ENCODE results near the gene PRKCB. TPM values are rescaled to one million over a fixed set of nuclear protein-coding genes. Genes with fewer than 3 reads are reported as not detected.

Gene PRKCB
- total RNA-seq, 1 donor from 2014 or later: 1.0 TPM

- Histone ChIP-seq H3K9ac (ENCODE audit: low read depth in 1 of 3, low read length in 3 of 3) (no peak overlapping the region), H3K27ac (ENCODE audit: low read depth, low read length) (no peak overlapping the region), H3K36me3 (ENCODE audit: control insufficient read depth in 3 of 3, insufficient read depth in 3 of 3, low read length in 3 of 3) (no peaks in the 10 kb centered on the region), H3K4me3 (ENCODE audit: low read length in 3 of 3) (no peak overlapping the region), H3K27me3 (ENCODE audit: control insufficient read depth in 3 of 3, insufficient read depth in 3 of 3, low read length in 3 of 3) (peaks cover 0 to 3% (median 0%) of the 10 kb centered on the region in 3 donors), H3K4me1 (ENCODE audit: control insufficient read depth in 3 of 3, insufficient read depth in 3 of 3, low read length in 3 of 3) (no peaks in the 10 kb centered on the region), H3K9me3 (ENCODE audit: control insufficient read depth in 3 of 3, low read length in 3 of 3) (peaks cover 0 to 2% (median 0%) of the 10 kb centered on the region in 3 donors)
These were observed 235.1 kb downstream of the PRKCB start for GRCh38 chr16:24070851-24071250.

DNA sequence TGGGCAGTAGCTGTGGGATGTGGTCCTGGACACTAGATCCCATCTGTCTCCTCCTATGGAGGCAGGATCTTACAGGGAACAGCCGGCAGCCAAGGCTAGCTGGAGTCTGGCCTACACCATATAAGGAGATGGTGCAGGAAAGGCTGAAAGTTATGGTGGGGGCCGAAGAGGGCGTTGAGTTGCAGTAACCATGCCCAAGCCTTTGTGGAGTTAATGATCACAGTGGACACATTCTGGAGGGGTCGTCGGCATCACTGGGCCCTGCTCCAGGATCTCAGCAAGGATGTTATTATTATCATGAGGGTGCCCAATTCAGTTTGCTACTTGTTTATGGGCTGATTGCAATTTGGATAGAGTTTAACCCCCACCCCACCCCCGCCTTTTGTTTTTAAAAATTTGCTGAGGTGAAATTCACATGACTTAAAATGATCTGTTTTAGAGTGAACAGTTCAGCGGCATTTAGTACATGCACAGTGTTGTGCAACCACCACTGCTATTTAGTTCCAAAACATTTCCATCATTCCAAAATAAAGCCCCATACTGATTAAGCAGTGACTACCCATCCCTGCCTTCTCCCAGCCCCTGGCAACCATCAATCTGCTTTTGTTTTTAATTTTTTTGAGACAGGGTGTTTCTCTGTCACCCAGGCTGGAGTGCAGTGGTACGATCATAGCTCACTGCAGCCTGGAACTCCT lies 236.0 kb downstream of the PRKCB start:
- H3K4me3 ChIP-seq (ENCODE audit: low read length in 3 of 3): no peak overlapping the region
- no peak overlapping the region for H3K27ac ChIP-seq (ENCODE audit: low read depth, low read length)
- H3K27me3 ChIP-seq (ENCODE audit: control insufficient read depth in 3 of 3, insufficient read depth in 3 of 3, low read length in 3 of 3): peaks cover 0 to 3% (median 0%) of the 10 kb centered on the region in 3 donors
- no peaks in the 10 kb centered on the region for H3K4me1 ChIP-seq (ENCODE audit: control insufficient read depth in 3 of 3, insufficient read depth in 3 of 3, low read length in 3 of 3)
- peaks cover 0 to 2% (median 0%) of the 10 kb centered on the region in 3 donors for H3K9me3 ChIP-seq (ENCODE audit: control insufficient read depth in 3 of 3, low read length in 3 of 3)
- no peaks in the 10 kb centered on the region for H3K36me3 ChIP-seq (ENCODE audit: control insufficient read depth in 3 of 3, insufficient read depth in 3 of 3, low read length in 3 of 3)
- no peak overlapping the region for H3K9ac ChIP-seq (ENCODE audit: low read depth in 1 of 3, low read length in 3 of 3)

- Histone ChIP-seq H3K9ac (ENCODE audit: low read depth in 1 of 3, low read length in 3 of 3) (no peak overlapping the region), H3K27me3 (ENCODE audit: control insufficient read depth in 3 of 3, insufficient read depth in 3 of 3, low read length in 3 of 3) (peaks cover 0 to 3% (median 0%) of the 10 kb centered on the region in 3 donors), H3K9me3 (ENCODE audit: control insufficient read depth in 3 of 3, low read length in 3 of 3) (peaks cover 0 to 2% (median 0%) of the 10 kb centered on the region in 3 donors), H3K4me3 (ENCODE audit: low read length in 3 of 3) (no peak overlapping the region), H3K36me3 (ENCODE audit: control insufficient read depth in 3 of 3, insufficient read depth in 3 of 3, low read length in 3 of 3) (no peaks in the 10 kb centered on the region), H3K4me1 (ENCODE audit: control insufficient read depth in 3 of 3, insufficient read depth in 3 of 3, low read length in 3 of 3) (no peaks in the 10 kb centered on the region), H3K27ac (ENCODE audit: low read depth, low read length) (no peak overlapping the region)
These were observed 237.5 kb downstream of the PRKCB start for GRCh38 chr16:24073321-24073720.

GRCh38 chr16:24074574-24074973 lies 238.8 kb downstream of the PRKCB start:
- no peaks in the 10 kb centered on the region for H3K36me3 ChIP-seq (ENCODE audit: control insufficient read depth in 3 of 3, insufficient read depth in 3 of 3, low read length in 3 of 3)
- no peak overlapping the region for H3K4me3 ChIP-seq (ENCODE audit: low read length in 3 of 3)
- no peaks in the 10 kb centered on the region for H3K4me1 ChIP-seq (ENCODE audit: control insufficient read depth in 3 of 3, insufficient read depth in 3 of 3, low read length in 3 of 3)
- H3K9me3 ChIP-seq (ENCODE audit: control insufficient read depth in 3 of 3, low read length in 3 of 3): peaks cover 0 to 2% (median 0%) of the 10 kb centered on the region in 3 donors
- H3K9ac ChIP-seq (ENCODE audit: low read depth in 1 of 3, low read length in 3 of 3): no peak overlapping the region
- no peak overlapping the region for H3K27ac ChIP-seq (ENCODE audit: low read depth, low read length)
- no peaks in the 10 kb centered on the region for H3K27me3 ChIP-seq (ENCODE audit: control insufficient read depth in 3 of 3, insufficient read depth in 3 of 3, low read length in 3 of 3)

DNA sequence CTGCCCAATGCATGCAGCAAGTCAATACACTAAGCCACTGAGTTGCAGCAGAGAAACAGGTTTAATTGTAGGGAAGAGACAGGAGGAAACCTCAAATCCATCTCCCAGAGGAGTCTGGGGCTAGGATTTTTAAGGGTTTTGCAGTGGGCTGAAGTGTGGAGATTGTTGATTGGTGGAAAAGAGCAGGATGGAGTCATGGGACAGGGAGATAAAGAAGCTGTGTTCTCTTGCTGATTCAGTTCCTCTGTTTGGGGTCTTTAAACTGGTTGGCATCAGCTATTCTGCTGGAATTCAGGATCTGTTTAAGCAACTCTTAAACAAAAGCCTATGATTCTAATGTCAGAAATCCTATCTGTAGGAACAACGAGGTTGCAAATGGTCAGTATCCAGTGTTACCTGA lies 239.5 kb downstream of the PRKCB start:
- Histone ChIP-seq H3K27me3 (ENCODE audit: control insufficient read depth in 3 of 3, insufficient read depth in 3 of 3, low read length in 3 of 3) (no peaks in the 10 kb centered on the region), H3K9ac (ENCODE audit: low read depth in 1 of 3, low read length in 3 of 3) (no peak overlapping the region), H3K36me3 (ENCODE audit: control insufficient read depth in 3 of 3, insufficient read depth in 3 of 3, low read length in 3 of 3) (no peaks in the 10 kb centered on the region), H3K9me3 (ENCODE audit: control insufficient read depth in 3 of 3, low read length in 3 of 3) (peaks cover 0 to 2% (median 0%) of the 10 kb centered on the region in 3 donors), H3K27ac (ENCODE audit: low read depth, low read length) (no peak overlapping the region), H3K4me3 (ENCODE audit: low read length in 3 of 3) (no peak overlapping the region), H3K4me1 (ENCODE audit: control insufficient read depth in 3 of 3, insufficient read depth in 3 of 3, low read length in 3 of 3) (no peaks in the 10 kb centered on the region)

DNA sequence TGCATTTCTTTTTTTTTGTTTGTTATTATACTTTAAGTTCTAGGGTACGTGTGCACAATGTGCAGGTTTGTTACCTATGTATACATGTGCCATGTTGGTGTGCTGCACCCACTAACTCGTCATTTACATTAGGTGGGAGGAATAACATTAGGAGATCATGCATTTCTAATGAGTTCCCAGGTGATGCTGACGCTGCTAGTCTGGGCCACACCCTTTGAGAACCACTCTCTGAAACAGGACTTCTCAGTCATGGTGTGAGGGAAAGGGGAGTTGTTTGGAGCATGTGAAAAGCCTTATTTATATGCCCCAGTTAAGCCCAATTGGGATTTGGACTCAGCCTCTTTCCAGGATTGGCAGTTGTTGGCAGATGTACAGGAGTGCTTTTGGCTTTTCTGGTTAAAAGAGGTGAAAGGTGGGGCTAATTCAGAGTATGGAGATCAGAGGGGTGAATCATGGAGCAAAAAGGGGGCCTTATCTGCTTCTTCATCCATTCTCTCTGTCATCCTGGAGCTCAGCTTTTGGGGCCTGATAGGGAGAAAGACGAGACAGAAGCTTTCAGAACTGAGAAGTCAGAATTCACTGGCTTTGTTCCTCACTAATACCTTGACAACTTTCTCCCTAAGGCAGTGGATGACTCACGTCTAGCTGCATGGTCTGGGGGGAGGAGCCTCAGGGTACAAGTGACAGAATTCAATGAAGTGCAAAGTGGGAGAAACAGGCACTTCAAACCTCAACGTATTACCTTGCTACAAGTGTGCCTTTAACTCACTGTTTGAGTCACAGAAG lies 240.3 kb downstream of the PRKCB start:
- no peak overlapping the region for H3K27ac ChIP-seq (ENCODE audit: low read depth, low read length)
- H3K9me3 ChIP-seq (ENCODE audit: control insufficient read depth in 3 of 3, low read length in 3 of 3): peaks cover 0 to 2% (median 0%) of the 10 kb centered on the region in 3 donors
- H3K36me3 ChIP-seq (ENCODE audit: control insufficient read depth in 3 of 3, insufficient read depth in 3 of 3, low read length in 3 of 3): no peaks in the 10 kb centered on the region
- H3K9ac ChIP-seq (ENCODE audit: low read depth in 1 of 3, low read length in 3 of 3): no peak overlapping the region
- H3K4me1 ChIP-seq (ENCODE audit: control insufficient read depth in 3 of 3, insufficient read depth in 3 of 3, low read length in 3 of 3): no peaks in the 10 kb centered on the region
- no peak overlapping the region for H3K4me3 ChIP-seq (ENCODE audit: low read length in 3 of 3)
- no peaks in the 10 kb centered on the region for H3K27me3 ChIP-seq (ENCODE audit: control insufficient read depth in 3 of 3, insufficient read depth in 3 of 3, low read length in 3 of 3)

GRCh38 chr16:24077292-24077691 lies 241.5 kb downstream of the PRKCB start:
- no peaks in the 10 kb centered on the region for H3K4me1 ChIP-seq (ENCODE audit: control insufficient read depth in 3 of 3, insufficient read depth in 3 of 3, low read length in 3 of 3)
- no peaks in the 10 kb centered on the region for H3K9me3 ChIP-seq (ENCODE audit: control insufficient read depth in 3 of 3, low read length in 3 of 3)
- no peak overlapping the region for H3K27ac ChIP-seq (ENCODE audit: low read depth, low read length)
- H3K27me3 ChIP-seq (ENCODE audit: control insufficient read depth in 3 of 3, insufficient read depth in 3 of 3, low read length in 3 of 3): no peaks in the 10 kb centered on the region
- no peak overlapping the region for H3K4me3 ChIP-seq (ENCODE audit: low read length in 3 of 3)
- H3K9ac ChIP-seq (ENCODE audit: low read depth in 1 of 3, low read length in 3 of 3): no peak overlapping the region
- no peaks in the 10 kb centered on the region for H3K36me3 ChIP-seq (ENCODE audit: control insufficient read depth in 3 of 3, insufficient read depth in 3 of 3, low read length in 3 of 3)

- Histone ChIP-seq H3K4me3 (ENCODE audit: low read length in 3 of 3) (no peak overlapping the region), H3K36me3 (ENCODE audit: control insufficient read depth in 3 of 3, insufficient read depth in 3 of 3, low read length in 3 of 3) (no peaks in the 10 kb centered on the region), H3K4me1 (ENCODE audit: control insufficient read depth in 3 of 3, insufficient read depth in 3 of 3, low read length in 3 of 3) (no peaks in the 10 kb centered on the region), H3K9ac (ENCODE audit: low read depth in 1 of 3, low read length in 3 of 3) (no peak overlapping the region), H3K27me3 (ENCODE audit: control insufficient read depth in 3 of 3, insufficient read depth in 3 of 3, low read length in 3 of 3) (no peaks in the 10 kb centered on the region), H3K27ac (ENCODE audit: low read depth, low read length) (no peak overlapping the region), H3K9me3 (ENCODE audit: control insufficient read depth in 3 of 3, low read length in 3 of 3) (no peaks in the 10 kb centered on the region)
These were observed 242.2 kb downstream of the PRKCB start for GRCh38 chr16:24077966-24078365.

DNA sequence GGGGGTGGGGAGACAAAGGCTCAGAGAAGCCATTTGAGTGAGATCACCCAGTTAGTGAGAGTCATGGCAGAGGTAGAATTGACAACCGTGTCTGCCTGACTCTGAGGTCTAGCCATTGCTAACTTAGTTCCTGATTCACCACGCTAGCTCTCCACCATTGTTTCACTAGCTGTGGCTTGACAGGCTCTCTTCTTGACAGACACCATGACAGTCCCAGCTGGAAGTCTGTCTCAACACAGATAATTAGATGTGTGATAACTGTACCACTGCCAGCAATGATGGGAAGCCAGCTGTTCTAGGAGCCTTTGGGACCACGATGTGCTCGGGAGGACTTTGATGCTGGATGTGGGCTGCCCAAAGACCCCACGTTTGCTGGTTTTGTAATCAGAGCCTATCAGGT lies 249.9 kb downstream of the PRKCB start:
- no peaks in the 10 kb centered on the region for H3K36me3 ChIP-seq (ENCODE audit: control insufficient read depth in 3 of 3, insufficient read depth in 3 of 3, low read length in 3 of 3)
- H3K4me1 ChIP-seq (ENCODE audit: control insufficient read depth in 3 of 3, insufficient read depth in 3 of 3, low read length in 3 of 3): no peaks in the 10 kb centered on the region
- peaks cover 0 to 2% (median 0%) of the 10 kb centered on the region in 3 donors for H3K27me3 ChIP-seq (ENCODE audit: control insufficient read depth in 3 of 3, insufficient read depth in 3 of 3, low read length in 3 of 3)
- H3K9ac ChIP-seq (ENCODE audit: low read depth in 1 of 3, low read length in 3 of 3): no peak overlapping the region
- H3K4me3 ChIP-seq (ENCODE audit: low read length in 3 of 3): no peak overlapping the region
- H3K9me3 ChIP-seq (ENCODE audit: control insufficient read depth in 3 of 3, low read length in 3 of 3): no peaks in the 10 kb centered on the region
- no peak overlapping the region for H3K27ac ChIP-seq (ENCODE audit: low read depth, low read length)

DNA sequence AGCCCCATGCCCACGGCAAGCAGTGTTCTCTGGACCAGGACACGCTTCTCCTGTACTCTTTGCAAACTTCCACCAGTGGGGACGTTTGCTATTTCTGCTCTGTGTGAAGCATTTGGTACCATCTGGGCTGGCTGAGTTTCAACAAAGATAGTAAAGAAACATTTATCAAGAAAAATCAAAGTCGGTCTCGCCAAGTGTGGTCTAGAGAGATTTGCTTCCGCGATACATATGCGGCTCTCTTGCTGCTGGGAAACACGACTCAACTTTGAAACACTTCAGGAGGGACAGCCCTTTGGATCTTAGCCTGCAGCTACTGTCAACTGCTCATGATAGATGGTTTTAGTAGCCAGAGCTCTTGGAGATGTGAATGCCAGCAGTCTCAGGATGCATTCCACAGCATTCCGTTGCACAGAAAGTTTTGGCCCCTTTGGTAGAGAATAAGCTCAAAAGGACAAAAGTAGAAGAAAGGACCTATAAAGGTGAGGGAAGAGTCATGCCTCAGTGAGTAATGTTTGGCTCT lies 252.2 kb downstream of the PRKCB start:
- H3K27ac ChIP-seq (ENCODE audit: low read depth, low read length): no peak overlapping the region
- H3K4me1 ChIP-seq (ENCODE audit: control insufficient read depth in 3 of 3, insufficient read depth in 3 of 3, low read length in 3 of 3): no peaks in the 10 kb centered on the region
- peaks cover 0 to 2% (median 0%) of the 10 kb centered on the region in 3 donors for H3K27me3 ChIP-seq (ENCODE audit: control insufficient read depth in 3 of 3, insufficient read depth in 3 of 3, low read length in 3 of 3)
- H3K4me3 ChIP-seq (ENCODE audit: low read length in 3 of 3): no peak overlapping the region
- H3K9ac ChIP-seq (ENCODE audit: low read depth in 1 of 3, low read length in 3 of 3): no peak overlapping the region
- no peaks in the 10 kb centered on the region for H3K9me3 ChIP-seq (ENCODE audit: control insufficient read depth in 3 of 3, low read length in 3 of 3)
- H3K36me3 ChIP-seq (ENCODE audit: control insufficient read depth in 3 of 3, insufficient read depth in 3 of 3, low read length in 3 of 3): no peaks in the 10 kb centered on the region
